Measurements from ENCODE around the gene CRABP2. TPM values are rescaled to one million over a fixed set of nuclear protein-coding genes. Genes with fewer than 3 reads are reported as not detected.
A peak's percentile ranks its signal among the peaks of the same experiment; 100 is the strongest.

Gene CRABP2
- total and polyA plus RNA-seq, 2 of the 13 experiments (the other 11 are each of a cell fraction or from before 2014, with no cell fraction given): 0.40 to 0.60 TPM

GRCh38 chr1:156746728-156747631 lies 41.6 kb upstream of the CRABP2 start (continued):
- TF ChIP-seq, protein P1, sequence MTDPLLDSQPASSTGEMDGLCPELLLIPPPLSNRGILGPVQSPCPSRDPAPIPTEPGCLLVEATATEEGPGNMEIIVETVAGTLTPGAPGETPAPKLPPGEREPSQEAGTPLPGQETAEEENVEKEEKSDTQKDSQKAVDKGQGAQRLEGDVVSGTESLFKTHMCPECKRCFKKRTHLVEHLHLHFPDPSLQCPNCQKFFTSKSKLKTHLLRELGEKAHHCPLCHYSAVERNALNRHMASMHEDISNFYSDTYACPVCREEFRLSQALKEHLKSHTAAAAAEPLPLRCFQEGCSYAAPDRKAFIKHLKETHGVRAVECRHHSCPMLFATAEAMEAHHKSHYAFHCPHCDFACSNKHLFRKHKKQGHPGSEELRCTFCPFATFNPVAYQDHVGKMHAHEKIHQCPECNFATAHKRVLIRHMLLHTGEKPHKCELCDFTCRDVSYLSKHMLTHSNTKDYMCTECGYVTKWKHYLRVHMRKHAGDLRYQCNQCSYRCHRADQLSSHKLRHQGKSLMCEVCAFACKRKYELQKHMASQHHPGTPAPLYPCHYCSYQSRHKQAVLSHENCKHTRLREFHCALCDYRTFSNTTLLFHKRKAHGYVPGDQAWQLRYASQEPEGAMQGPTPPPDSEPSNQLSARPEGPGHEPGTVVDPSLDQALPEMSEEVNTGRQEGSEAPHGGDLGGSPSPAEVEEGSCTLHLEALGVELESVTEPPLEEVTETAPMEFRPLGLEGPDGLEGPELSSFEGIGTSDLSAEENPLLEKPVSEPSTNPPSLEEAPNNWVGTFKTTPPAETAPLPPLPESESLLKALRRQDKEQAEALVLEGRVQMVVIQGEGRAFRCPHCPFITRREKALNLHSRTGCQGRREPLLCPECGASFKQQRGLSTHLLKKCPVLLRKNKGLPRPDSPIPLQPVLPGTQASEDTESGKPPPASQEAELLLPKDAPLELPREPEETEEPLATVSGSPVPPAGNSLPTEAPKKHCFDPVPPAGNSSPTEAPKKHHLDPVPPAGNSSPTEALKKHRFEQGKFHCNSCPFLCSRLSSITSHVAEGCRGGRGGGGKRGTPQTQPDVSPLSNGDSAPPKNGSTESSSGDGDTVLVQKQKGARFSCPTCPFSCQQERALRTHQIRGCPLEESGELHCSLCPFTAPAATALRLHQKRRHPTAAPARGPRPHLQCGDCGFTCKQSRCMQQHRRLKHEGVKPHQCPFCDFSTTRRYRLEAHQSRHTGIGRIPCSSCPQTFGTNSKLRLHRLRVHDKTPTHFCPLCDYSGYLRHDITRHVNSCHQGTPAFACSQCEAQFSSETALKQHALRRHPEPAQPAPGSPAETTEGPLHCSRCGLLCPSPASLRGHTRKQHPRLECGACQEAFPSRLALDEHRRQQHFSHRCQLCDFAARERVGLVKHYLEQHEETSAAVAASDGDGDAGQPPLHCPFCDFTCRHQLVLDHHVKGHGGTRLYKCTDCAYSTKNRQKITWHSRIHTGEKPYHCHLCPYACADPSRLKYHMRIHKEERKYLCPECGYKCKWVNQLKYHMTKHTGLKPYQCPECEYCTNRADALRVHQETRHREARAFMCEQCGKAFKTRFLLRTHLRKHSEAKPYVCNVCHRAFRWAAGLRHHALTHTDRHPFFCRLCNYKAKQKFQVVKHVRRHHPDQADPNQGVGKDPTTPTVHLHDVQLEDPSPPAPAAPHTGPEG (CRISPR knock-in tag; IDR thresholded peaks at IDR 0.05): no peak
- peak; percentile 44 for TF ChIP-seq HNF4A (CRISPR knock-in tag; IDR thresholded peaks at IDR 0.05)
- TF ChIP-seq KLF16 (CRISPR knock-in tag; IDR thresholded peaks at IDR 0.05): no peak
- TF ChIP-seq ZNF317 (CRISPR knock-in tag; IDR thresholded peaks at IDR 0.05): no peak
- no peak for TF ChIP-seq ZNF24 (IDR thresholded peaks at IDR 0.05)
- no peak for TF ChIP-seq ZNF577 (CRISPR knock-in tag; IDR thresholded peaks at IDR 0.05; ENCODE audit: borderline replicate concordance, low read depth)
- no peak for TF ChIP-seq SNRNP70 (IDR thresholded peaks at IDR 0.05; ENCODE audit: low read depth, low read length)
- TF ChIP-seq DPF2 (CRISPR knock-in tag; IDR thresholded peaks at IDR 0.05; ENCODE audit: borderline replicate concordance, low read depth): no peak
- no peak for TF ChIP-seq CBX1 (IDR thresholded peaks at IDR 0.05; ENCODE audit: low read depth)
- no peak for TF ChIP-seq ZNF704 (CRISPR knock-in tag; IDR thresholded peaks at IDR 0.05; ENCODE audit: borderline replicate concordance)
- TF ChIP-seq CHCHD3 (CRISPR knock-in tag; IDR thresholded peaks at IDR 0.05): no peak
- no peak for TF ChIP-seq ZSCAN20 (CRISPR knock-in tag; IDR thresholded peaks at IDR 0.05; ENCODE audit: borderline replicate concordance)
- TF ChIP-seq SIN3B (IDR thresholded peaks at IDR 0.05; ENCODE audit: low read length): no peak
- TF ChIP-seq ZNF841 (CRISPR knock-in tag; IDR thresholded peaks at IDR 0.05; ENCODE audit: borderline replicate concordance): no peak
- no peak for TF ChIP-seq MEIS2 (CRISPR knock-in tag; IDR thresholded peaks at IDR 0.05)
- TF ChIP-seq GLI4 (CRISPR knock-in tag; IDR thresholded peaks at IDR 0.05; ENCODE audit: borderline replicate concordance): no peak
- TF ChIP-seq NAIF1 (CRISPR knock-in tag; IDR thresholded peaks at IDR 0.05; ENCODE audit: borderline replicate concordance): no peak
- TF ChIP-seq ZBTB14 (CRISPR knock-in tag; IDR thresholded peaks at IDR 0.05): no peak
- no peak for TF ChIP-seq POGZ (CRISPR knock-in tag; IDR thresholded peaks at IDR 0.05)
- TF ChIP-seq SOX6 (IDR thresholded peaks at IDR 0.05): no peak
- TF ChIP-seq SOX6 (CRISPR knock-in tag; IDR thresholded peaks at IDR 0.05): no peak
- TF ChIP-seq SALL1 (CRISPR knock-in tag; IDR thresholded peaks at IDR 0.05): peak; percentile 30; the same call in 1 of the 2 replicates
- no peak for TF ChIP-seq CHD4 (IDR thresholded peaks at IDR 0.05; ENCODE audit: borderline replicate concordance, low read length)
